Ascending aorta (tissue), 2 donors: ENCODE data around the gene PANK4. TPM values are rescaled to one million over a fixed set of nuclear protein-coding genes. Genes with fewer than 3 reads are reported as not detected.
A peak's percentile ranks its signal among the peaks of the same experiment; 100 is the strongest.
"Not testable (repeated sequence)": the region's sequence is repeated elsewhere in the genome, so short reads cannot be mapped to it uniquely, and the experiment has no call there.

Experiments
- DNase-seq, 2 donors: peaks; one replicate each; pipeline ENCODE4 v3.0.0-alpha.2; 2019; ENCODE audit warnings: low spot score in 2 of 2
- H3K27ac ChIP-seq, 2 donors: fragments of 200-600 bp; sonication (generic); one replicate each; pipeline ENCODE4 v1.5.1; 2016 to 2017; ENCODE audit warnings: mild to moderate bottlenecking in 1 of 2
- H3K27me3 ChIP-seq: fragments of 200-600 bp; sonication (generic); one replicate; pipeline ENCODE4 v1.5.1; 2017
- H3K36me3 ChIP-seq, 2 donors: fragments of 200-600 bp; sonication (generic); one replicate each; pipeline ENCODE4 v1.5.1; 2016
- H3K4me1 ChIP-seq, 2 donors: fragments of 200-600 bp; sonication (generic); one replicate each; pipeline ENCODE4 v1.5.1; 2016 to 2017; ENCODE audit warnings: mild to moderate bottlenecking in 1 of 2
- H3K4me3 ChIP-seq, 2 donors: fragments of 200-600 bp; sonication (generic); one replicate each; pipeline ENCODE4 v1.5.1; 2016 to 2017; ENCODE audit warnings: mild to moderate bottlenecking in 1 of 2
- H3K9me3 ChIP-seq, 2 donors: fragments of 200-600 bp; sonication (generic); one replicate each; pipeline ENCODE4 v1.5.1; 2016
- CTCF ChIP-seq, 3 experiments: fragments of 200-600 bp in 2 of 3; fragments of 450-650 bp in 1 of 3; sonication (generic) in 2 of 3; IDR thresholded peaks; one replicate each; pipeline ENCODE4 v1.5.1; 2016 to 2019; ENCODE audit warnings: antibody characterized with exemption in 3 of 3, mild to moderate bottlenecking in 1 of 3, moderate library complexity in 1 of 3
- intact Hi-C: fragments of 100-400 bp; cut with DNase I; formaldehyde crosslinking; loops from one replicate; pipeline ENCODE4 v1.15.1; 2023
- total RNA-seq: library from RNA; depleted of rRNA; stranded (reverse); fragments of >200 nt; gene quantifications from one replicate; pipeline ENCODE4 v1.1.0, GENCODE V29; 2016

The PANK4 gene
- total RNA-seq, 1 donor from 2014 or later: 80.5 TPM

- Histone ChIP-seq H3K4me1 (peaks cover 0 to 16% of the 10 kb centered on the region in 2 donors), H3K27ac (peak within 1 kb of the TSS; percentile 69 to 83), H3K9me3 (no peaks in the 10 kb centered on the region), H3K4me3 (peak within 1 kb of the TSS; percentile 71 to 72), H3K36me3 (peaks cover 0 to 4% of the 10 kb centered on the region in 2 donors), H3K27me3 (no peaks in the 10 kb centered on the region)
- peak in 1 of 3 experiments; percentile 4 for TF ChIP-seq CTCF (IDR thresholded peaks at IDR 0.05)
- intact Hi-C loops: no loop called here
- peak in 1 of 2 donors; percentile 71 for DNase-seq
These were observed 29.9 kb upstream of the PANK4 start, which contains the start of gene TNFRSF14 for GRCh38 chr1:2556277-2556677. Gene TNFRSF14, plus strand, starts transcription at chr1:2556371. Its CDS starts 294 bp downstream, at chr1:2556665.

GRCh38 chr1:2555634-2556276 lies 29.4 kb upstream of the PANK4 start:
- Histone ChIP-seq H3K4me1 (peaks cover 0 to 16% of the 10 kb centered on the region in 2 donors), H3K4me3 (peak overlapping the region; percentile 71 to 72), H3K9me3 (no peaks in the 10 kb centered on the region), H3K27me3 (no peaks in the 10 kb centered on the region), H3K27ac (peak overlapping the region; percentile 69 to 83), H3K36me3 (peaks cover 0 to 4% of the 10 kb centered on the region in 2 donors)
- TF ChIP-seq CTCF (IDR thresholded peaks at IDR 0.05): no peak
- peak; percentile 78 to 90 for DNase-seq
- intact Hi-C loops: no loop called here

GRCh38 chr1:2554621-2555387 lies 28.4 kb upstream of the PANK4 start:
- Histone ChIP-seq H3K4me1 (peaks cover 0 to 16% of the 10 kb centered on the region in 2 donors), H3K9me3 (no peaks in the 10 kb centered on the region), H3K36me3 (peaks cover 0 to under 1% of the 10 kb centered on the region in 2 donors), H3K4me3 (peak overlapping the region in 1 of 2 donors; percentile 72), H3K27me3 (no peaks in the 10 kb centered on the region), H3K27ac (peak overlapping the region; percentile 69 to 83)
- TF ChIP-seq CTCF (IDR thresholded peaks at IDR 0.05): no peak
- peak in 1 of 2 donors; percentile 63 for DNase-seq
- intact Hi-C loops: no loop called here

- Histone ChIP-seq H3K27me3 (no peaks in the 10 kb centered on the region), H3K36me3 (no peaks in the 10 kb centered on the region), H3K4me1 (peaks cover 3 to 20% of the 10 kb centered on the region in 2 donors), H3K9me3 (no peaks in the 10 kb centered on the region), H3K4me3 (no peak overlapping the region), H3K27ac (no peak overlapping the region)
- no peak for DNase-seq
- TF ChIP-seq CTCF (IDR thresholded peaks at IDR 0.05): no peak
- intact Hi-C loops: no loop called here
These were observed 27.6 kb upstream of the PANK4 start for GRCh38 chr1:2553871-2554620.

GRCh38 chr1:2553076-2553475 lies 26.7 kb upstream of the PANK4 start:
- H3K27me3 ChIP-seq, H3K4me3 ChIP-seq, H3K9me3 ChIP-seq, intact Hi-C loops, H3K27ac ChIP-seq, DNase-seq, H3K36me3 ChIP-seq: not testable (repeated sequence)
- peaks cover 5 to 27% of the 10 kb centered on the region in 2 donors for H3K4me1 ChIP-seq
